Activated gamma-delta T cell treated with Interleukin-2 at 50 U/mL for 16 hours (primary cell): ENCODE measurements around the gene PDE11A.

Experiments
- DNase-seq: peaks from one replicate; pipeline ENCODE4 v3.0.0-alpha.2; 2020

Gene PDE11A

GRCh38 chr2:177753682-177754491, 318.7 kb downstream of the PDE11A start:
- no peak for DNase-seq

GRCh38 chr2:177748360-177748759, 324.2 kb downstream of the PDE11A start:
- no peak for DNase-seq

- DNase-seq = no peak
Measured at GRCh38 chr2:177747384-177747783, 325.2 kb downstream of the PDE11A start.

GRCh38 chr2:177746358-177746757, 326.2 kb downstream of the PDE11A start:
- DNase-seq = no peak

GRCh38 chr2:177745531-177745930, 327.0 kb downstream of the PDE11A start:
- no peak for DNase-seq

- no peak for DNase-seq
Measured at GRCh38 chr2:177742851-177743250, 329.7 kb downstream of the PDE11A start.

- no peak for DNase-seq
Measured at GRCh38 chr2:177741866-177742265, 330.7 kb downstream of the PDE11A start.

- no peak for DNase-seq
Measured at GRCh38 chr2:177740700-177741099, 331.9 kb downstream of the PDE11A start.

GRCh38 chr2:177738461-177739235, 333.9 kb downstream of the PDE11A start:
- no peak for DNase-seq

- no peak for DNase-seq
Measured at GRCh38 chr2:177735318-177735803, 337.2 kb downstream of the PDE11A start.

GRCh38 chr2:177733322-177733855, 339.2 kb downstream of the PDE11A start:
- DNase-seq = no peak

- DNase-seq = no peak
Measured at GRCh38 chr2:177731384-177731783, 341.2 kb downstream of the PDE11A start.

- DNase-seq = no peak
Measured at GRCh38 chr2:177730792-177731191, 341.8 kb downstream of the PDE11A start.

- no peak for DNase-seq
Measured at GRCh38 chr2:177730363-177730762, 342.2 kb downstream of the PDE11A start.

- DNase-seq = no peak
Measured at GRCh38 chr2:177728920-177729319, 343.7 kb downstream of the PDE11A start.

- no peak for DNase-seq
Measured at GRCh38 chr2:177728399-177728765, 344.2 kb downstream of the PDE11A start.

- no peak for DNase-seq
Measured at GRCh38 chr2:177727577-177728398, 344.8 kb downstream of the PDE11A start.

GRCh38 chr2:177726931-177727348, 345.6 kb downstream of the PDE11A start:
- DNase-seq = no peak

GRCh38 chr2:177724398-177725287, 347.9 kb downstream of the PDE11A start:
- DNase-seq = peak; percentile 20

- DNase-seq = no peak
Measured at GRCh38 chr2:177723235-177723634, 349.3 kb downstream of the PDE11A start.

- DNase-seq = no peak
Measured at GRCh38 chr2:177721818-177722567, 350.6 kb downstream of the PDE11A start.
